Upper lobe of left lung (tissue), 6 donors: Measurements from ENCODE around the gene CACNA1F. TPM values are rescaled to one million over a fixed set of nuclear protein-coding genes. Genes with fewer than 3 reads are reported as not detected.
A peak's percentile ranks its signal among the peaks of the same experiment; 100 is the strongest.

Experiments
- ATAC-seq, 2 donors: fragments of 200-7000 bp; cut with Tn5 transposase; one replicate each; pipeline ENCODE4 v1.9.1; 2022; ENCODE audit warnings: mild to moderate bottlenecking in 2 of 2, moderate library complexity in 2 of 2; ENCODE audit not compliant: low FRiP score in 2 of 2
- DNase-seq, 2 donors: peaks; one replicate each; pipeline ENCODE4 v3.0.0-alpha.2; 2019 to 2020
- H3K27ac ChIP-seq, 4 donors: fragments of 200-600 bp; sonication (generic); one replicate each; pipeline ENCODE4 v1.5.1; 2016 to 2019
- H3K27me3 ChIP-seq, 4 donors: fragments of 200-600 bp; sonication (generic); one replicate each; pipeline ENCODE4 v1.5.1; 2017 to 2019
- H3K36me3 ChIP-seq, 4 donors: fragments of 200-600 bp; sonication (generic); one replicate each; pipeline ENCODE4 v1.5.1; 2016 to 2019
- H3K4me1 ChIP-seq, 4 donors: fragments of 200-600 bp; sonication (generic); one replicate each; pipeline ENCODE4 v1.5.1; 2018 to 2019
- H3K4me3 ChIP-seq, 4 donors: fragments of 200-600 bp; sonication (generic); one replicate each; pipeline ENCODE4 v1.5.1; 2017 to 2019; ENCODE audit warnings: mild to moderate bottlenecking in 2 of 4, moderate library complexity in 1 of 4
- H3K9me3 ChIP-seq, 4 donors: fragments of 200-600 bp; sonication (generic); one replicate each; pipeline ENCODE4 v1.5.1; 2018 to 2019
- CTCF ChIP-seq, 6 experiments: fragments of 450-650 bp in 4 of 6; fragments of 200-600 bp in 2 of 6; sonication (generic) in 2 of 6; IDR thresholded peaks; one replicate each; pipeline ENCODE4 v1.5.1; 2016 to 2019; ENCODE audit warnings: antibody characterized with exemption in 6 of 6
- EP300 ChIP-seq, 4 donors: sonication (generic); formaldehyde crosslinking; IDR thresholded peaks; one replicate each; pipeline ENCODE4 v1.5.1; 2017; ENCODE audit warnings: antibody characterized with exemption in 4 of 4, control low read depth in 2 of 4
- POLR2A ChIP-seq, 4 donors: fragments of 450-650 bp; IDR thresholded peaks; one replicate each; pipeline ENCODE4 v1.5.1; 2016 to 2017; ENCODE audit warnings: antibody characterized with exemption in 4 of 4, mild to moderate bottlenecking in 2 of 4
- POLR2AphosphoS5 ChIP-seq, 2 donors: sonication (generic); formaldehyde crosslinking; IDR thresholded peaks; one replicate each; pipeline ENCODE4 v1.5.1; 2017; ENCODE audit warnings: antibody characterized with exemption in 2 of 2
- WGBS, 2 donors: methylation state at CpG; one replicate each; pipeline ENCODE4 v1.1.5; 2017 to 2018; 5-methylcytosine and 5-hydroxymethylcytosine counted together
- total RNA-seq, 6 donors: library from RNA; depleted of rRNA in 4 of 6; stranded (reverse); fragments of >200 nt in 4 of 6; gene quantifications; one replicate each; pipeline versions ENCODE4 v1.1.0 to v1.2.1, GENCODE V29; 2016 to 2021
- donor health status: DM: no; HTN: no; CAD: no; lungs with moderate emphysema.
- donor health status: DM: no; HTN: yes; CAD: no; lungs with severe emphysema.

CACNA1F gene
- total RNA-seq, 6 donors from 2014 or later, result 0.46 to 6.3 (median 1.7) TPM

DNA sequence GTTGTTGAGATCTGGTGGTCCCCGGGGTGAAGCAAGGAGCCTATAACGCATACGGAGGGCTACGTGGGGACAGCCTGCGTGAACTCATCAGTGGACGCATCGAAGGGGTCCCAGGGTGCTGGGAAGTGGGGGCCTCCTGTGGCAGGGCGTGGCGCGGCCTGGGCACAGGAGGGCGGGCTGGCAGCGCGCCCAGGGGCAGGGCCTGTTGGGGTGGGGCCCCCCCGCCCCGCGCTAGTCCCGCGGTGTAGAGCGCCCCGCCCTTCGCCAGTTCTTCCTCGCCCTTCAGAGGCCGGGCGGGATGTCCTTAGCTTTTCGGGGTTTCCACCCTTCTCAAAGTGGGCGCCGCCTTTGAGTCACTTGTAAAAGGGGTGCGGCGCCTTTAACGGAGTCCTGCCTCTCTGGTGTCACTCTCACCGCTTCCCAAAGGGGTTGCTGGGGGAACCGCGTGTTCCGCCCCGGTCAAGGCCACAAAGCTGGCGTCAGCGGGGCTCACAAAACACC lies 60.8 kb downstream of the CACNA1F start:
- WGBS, 2 donors, result 2 to 38% methylated on average over 9 to 35 of the region's 37 CpGs
- peaks cover 9 to 17% (median 13%) of the 10 kb centered on the region in 4 donors for H3K4me1 ChIP-seq
- peak overlapping the region; percentile 82 to 93 (median 89) for H3K27ac ChIP-seq
- TF ChIP-seq POLR2AphosphoS5 (IDR thresholded peaks at IDR 0.05) (peak in 1 of 2 donors; percentile 50), CTCF (IDR thresholded peaks at IDR 0.05) (no peak), POLR2A (IDR thresholded peaks at IDR 0.05) (peak in 1 of 4 donors; percentile 16)
- peak; percentile 89 to 93 for DNase-seq
- peak; percentile 76 to 89 for ATAC-seq
- peak overlapping the region; percentile 38 to 75 (median 58) for H3K4me3 ChIP-seq
- no peaks in the 10 kb centered on the region for H3K27me3 ChIP-seq
- peaks cover 0 to 28% (median 9%) of the 10 kb centered on the region in 4 donors for H3K36me3 ChIP-seq
- H3K9me3 ChIP-seq, result peaks cover 0 to 5% (median 0%) of the 10 kb centered on the region in 4 donors

DNA sequence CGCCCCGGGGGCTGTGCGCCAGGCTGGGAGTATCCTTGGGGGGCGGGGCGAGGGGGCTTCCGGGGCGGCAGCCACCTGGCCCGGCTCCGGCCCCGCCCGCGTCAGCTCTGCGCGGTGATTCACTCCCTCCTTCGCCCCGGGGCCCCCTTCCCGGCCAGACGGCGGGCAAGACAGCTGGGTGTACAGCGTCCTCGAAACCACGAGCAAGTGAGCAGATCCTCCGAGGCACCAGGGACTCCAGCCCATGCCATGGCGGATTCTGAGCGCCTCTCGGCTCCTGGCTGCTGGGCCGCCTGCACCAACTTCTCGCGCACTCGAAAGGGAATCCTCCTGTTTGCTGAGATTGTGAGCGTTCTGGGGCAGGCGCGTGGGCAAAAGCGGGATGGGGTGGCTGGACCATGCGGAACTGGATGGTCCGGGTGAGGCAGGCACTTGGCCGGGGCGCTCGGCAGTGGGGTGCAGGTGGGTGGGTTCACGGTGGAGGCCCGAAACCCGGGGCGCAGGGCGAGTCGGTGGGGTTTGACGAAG lies 61.3 kb downstream of the CACNA1F start, which contains the start of gene PLP2:
Gene PLP2, plus strand, starts transcription at position 147 of the 528 bp plus-strand sequence. Its CDS starts 103 bp downstream, at position 250.
- peak; percentile 34 to 79 for ATAC-seq
- TF ChIP-seq POLR2AphosphoS5 (IDR thresholded peaks at IDR 0.05) (peak; percentile 57 to 58), CTCF (IDR thresholded peaks at IDR 0.05) (no peak), POLR2A (IDR thresholded peaks at IDR 0.05) (peak in 1 of 4 donors; percentile 55), EP300 (IDR thresholded peaks at IDR 0.05) (no peak)
- Histone ChIP-seq H3K27ac (peak within 1 kb of the TSS; percentile 82 to 93 (median 89)), H3K4me1 (peaks cover 9 to 15% (median 13%) of the 10 kb centered on the region in 4 donors), H3K4me3 (peak within 1 kb of the TSS; percentile 38 to 75 (median 58)), H3K36me3 (peaks cover 0 to 28% (median 9%) of the 10 kb centered on the region in 4 donors), H3K27me3 (no peaks in the 10 kb centered on the region), H3K9me3 (peaks cover 0 to 5% (median 0%) of the 10 kb centered on the region in 4 donors)
- WGBS, 2 donors, result 0 to 29% methylated on average over 5 to 34 of the region's 46 CpGs
- DNase-seq, result peak; percentile 67 to 89

GRCh38 chrX:49167740-49168108 lies 65.4 kb downstream of the CACNA1F start:
- no peak for TF ChIP-seq POLR2AphosphoS5 (IDR thresholded peaks at IDR 0.05)
- TF ChIP-seq CTCF (IDR thresholded peaks at IDR 0.05), result no peak
- no peak for TF ChIP-seq EP300 (IDR thresholded peaks at IDR 0.05)
- TF ChIP-seq POLR2A (IDR thresholded peaks at IDR 0.05), result no peak
- no peaks in the 10 kb centered on the region for H3K36me3 ChIP-seq
- H3K27me3 ChIP-seq, result peaks cover 0 to 5% (median 0%) of the 10 kb centered on the region in 4 donors
- H3K4me3 ChIP-seq, result peak overlapping the region in 3 of 4 donors; percentile 27 to 45 (median 44)
- 62 to 64% methylated on average over 3 of the region's 3 CpGs for WGBS, 2 donors
- ATAC-seq (no peak), DNase-seq (no peak)
- H3K9me3 ChIP-seq, result peaks cover 0 to 5% (median 0%) of the 10 kb centered on the region in 4 donors
- H3K4me1 ChIP-seq, result peaks cover 6 to 26% (median 8%) of the 10 kb centered on the region in 4 donors
- H3K27ac ChIP-seq, result peak overlapping the region; percentile 88 to 93 (median 90)

- peak overlapping the region; percentile 88 to 93 (median 90) for H3K27ac ChIP-seq
- no peaks in the 10 kb centered on the region for H3K36me3 ChIP-seq
- peaks cover 6 to 26% (median 8%) of the 10 kb centered on the region in 4 donors for H3K4me1 ChIP-seq
- ATAC-seq, result peak; percentile 59 to 71
- WGBS, 2 donors, result 0 to 47% methylated on average over 14 to 35 of the region's 35 CpGs
- H3K4me3 ChIP-seq, result peak overlapping the region in 3 of 4 donors; percentile 27 to 45 (median 44)
- DNase-seq, result peak; percentile 71 to 83
- peaks cover 0 to 5% (median 0%) of the 10 kb centered on the region in 4 donors for H3K9me3 ChIP-seq
- TF ChIP-seq POLR2AphosphoS5 (IDR thresholded peaks at IDR 0.05), result peak; percentile 54 to 63
- no peak for TF ChIP-seq EP300 (IDR thresholded peaks at IDR 0.05)
- TF ChIP-seq CTCF (IDR thresholded peaks at IDR 0.05), result no peak
- peak in 2 of 4 donors; percentile 23 to 59 for TF ChIP-seq POLR2A (IDR thresholded peaks at IDR 0.05)
- peaks cover 0 to 5% (median 0%) of the 10 kb centered on the region in 4 donors for H3K27me3 ChIP-seq
Measured at GRCh38 chrX:49166914-49167739, 66.0 kb downstream of the CACNA1F start.
